ENCODE data around the gene ABITRAM.
"Not testable (repeated sequence)": the region's sequence is repeated elsewhere in the genome, so short reads cannot be mapped to it uniquely, and the experiment has no call there.

The ABITRAM gene

GRCh38 chr9:108933231-108933717 is 926 bp upstream of the ABITRAM start:
- no peak for DNase-seq

GRCh38 chr9:108933718-108934322 is 380 bp upstream of the ABITRAM start, which contains the start of gene ELP1:
Gene ELP1, minus strand, starts transcription at chr9:108934124. Its CDS starts 2,978 bp downstream, at chr9:108931146.
- peak; percentile 93 for DNase-seq

DNA sequence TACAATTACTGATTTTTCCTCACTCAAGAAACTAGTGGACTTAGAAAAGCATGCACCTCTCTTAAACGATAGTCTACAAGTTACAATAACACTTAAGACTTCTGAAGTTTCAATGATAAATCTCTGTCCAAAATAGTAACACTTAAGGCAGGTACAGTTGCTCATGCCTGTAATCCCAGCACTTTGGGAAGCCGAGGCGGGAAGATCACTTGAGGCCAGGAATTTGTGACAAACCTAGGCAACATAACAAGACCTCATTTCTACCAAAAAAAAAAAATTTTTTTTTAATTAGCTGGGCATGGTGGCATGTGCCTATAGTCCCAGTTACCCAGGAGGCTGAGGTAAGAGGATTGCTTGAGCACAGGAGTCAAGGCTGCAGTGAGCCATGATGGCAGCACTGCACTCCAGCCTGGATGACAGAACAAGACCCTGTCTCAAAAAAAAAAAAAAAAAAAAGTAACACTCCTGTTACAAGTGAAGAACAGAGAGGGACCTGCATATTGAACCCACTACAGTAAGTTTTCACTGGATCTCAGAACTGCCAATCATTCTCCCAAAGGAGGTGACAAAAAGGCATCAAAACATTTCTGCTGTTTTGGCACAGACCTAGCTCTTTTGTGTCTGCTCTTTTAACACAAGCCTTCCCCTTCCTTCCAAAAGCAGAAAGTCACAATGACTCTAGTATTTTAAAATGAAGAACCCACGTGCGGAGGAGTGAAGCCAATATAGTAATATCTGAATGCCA is 3.5 kb downstream of the ABITRAM start:
- no peak for DNase-seq

GRCh38 chr9:108939975-108940374 is 5.8 kb downstream of the ABITRAM start:
- DNase-seq: no peak

- no peak for DNase-seq
Measured at GRCh38 chr9:108950168-108950567, 16.0 kb downstream of the ABITRAM start.

DNA sequence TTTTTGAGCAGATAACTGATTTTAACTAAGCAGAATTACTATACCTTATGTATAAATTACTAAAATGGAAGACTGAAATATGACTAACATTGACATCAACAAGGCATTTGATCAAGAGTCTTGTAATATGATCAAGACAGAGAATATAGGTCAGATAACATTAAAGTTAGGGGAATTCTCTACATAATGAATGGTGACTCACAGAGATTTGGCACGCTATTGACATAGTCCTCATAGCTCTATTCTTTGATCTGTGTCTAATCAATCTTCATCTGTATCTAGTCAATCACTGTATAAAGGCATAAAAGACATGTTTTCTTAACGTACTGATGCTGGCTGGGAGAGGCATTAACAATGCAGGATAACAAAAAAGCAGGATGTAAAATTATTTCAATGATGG is 17.4 kb downstream of the ABITRAM start:
- no peak for DNase-seq

DNA sequence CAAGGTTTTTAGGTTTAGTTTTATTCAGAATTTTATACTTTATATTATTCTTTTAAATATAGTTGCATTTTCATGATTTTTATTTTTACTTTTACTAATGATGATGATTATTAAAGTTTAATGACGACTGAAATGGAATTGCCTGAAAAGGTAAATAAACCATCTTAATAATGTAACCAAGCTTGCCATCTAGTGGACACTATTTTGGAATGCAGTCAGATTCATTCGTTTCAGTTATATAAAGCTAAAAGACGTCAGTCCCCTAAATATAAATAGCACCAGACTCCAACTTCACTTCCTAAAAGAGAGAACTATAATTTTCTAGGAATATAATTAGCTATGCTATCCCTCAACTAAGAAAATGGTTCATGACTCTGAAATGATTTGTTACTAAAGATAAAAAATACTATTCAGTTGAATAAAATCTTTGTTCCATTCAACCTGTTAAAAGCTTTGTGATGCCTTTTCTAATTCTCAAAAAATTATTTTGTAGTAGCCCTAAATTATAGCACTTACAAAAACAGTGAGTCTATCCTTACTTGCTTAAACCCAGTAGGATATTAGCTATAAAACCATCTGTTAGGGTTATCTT is 19.9 kb downstream of the ABITRAM start:
- DNase-seq: no peak

- DNase-seq: no peak
Measured at GRCh38 chr9:108956022-108956630, 21.9 kb downstream of the ABITRAM start.

DNA sequence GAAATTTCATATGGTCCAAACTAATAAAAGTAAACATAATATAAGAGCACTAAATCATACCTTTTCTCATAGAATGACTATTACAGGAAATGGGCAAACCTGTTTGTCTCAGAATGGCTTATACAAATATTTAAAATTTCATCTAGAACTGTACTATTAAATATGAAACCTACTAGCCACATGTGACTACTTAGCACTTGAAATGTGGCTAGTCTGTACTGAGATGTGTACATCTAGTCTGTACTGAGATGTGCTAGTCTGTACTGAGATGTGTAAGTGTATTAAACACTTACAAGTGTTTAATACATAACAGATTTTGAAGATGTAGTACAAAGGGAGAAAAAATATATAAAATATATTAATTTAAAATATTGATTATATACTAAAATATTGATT is 22.4 kb downstream of the ABITRAM start:
- no peak for DNase-seq

GRCh38 chr9:108960331-108960730 is 26.1 kb downstream of the ABITRAM start:
- DNase-seq: no peak

- DNase-seq: no peak
Measured at GRCh38 chr9:108961151-108961550, 27.0 kb downstream of the ABITRAM start.

GRCh38 chr9:108963459-108964143 is 29.4 kb downstream of the ABITRAM start:
- no peak for DNase-seq

DNA sequence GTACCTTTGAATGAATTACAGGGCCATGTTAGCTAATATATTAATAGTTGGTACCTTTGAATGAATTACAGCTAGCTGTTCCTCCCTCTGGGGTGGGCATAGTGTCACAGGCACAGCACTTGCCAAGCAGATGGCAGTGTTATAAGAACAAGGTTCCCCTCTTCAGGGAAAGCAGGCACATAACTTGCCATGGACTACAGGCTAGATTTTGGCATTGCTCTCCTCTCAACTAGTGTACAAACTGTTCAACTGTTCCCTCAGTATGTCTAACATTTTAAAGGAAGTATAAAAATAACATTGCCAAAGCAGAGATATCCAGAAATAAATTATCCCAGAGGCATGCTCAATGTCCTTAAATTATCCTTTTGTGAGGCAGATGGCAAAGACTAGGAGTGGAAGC is 33.7 kb downstream of the ABITRAM start:
- no peak for DNase-seq

- DNase-seq: not testable (repeated sequence)
Measured at GRCh38 chr9:108971392-108971791, 37.2 kb downstream of the ABITRAM start.

- DNase-seq: no peak
Measured at GRCh38 chr9:108972186-108972585, 38.0 kb downstream of the ABITRAM start.

DNA sequence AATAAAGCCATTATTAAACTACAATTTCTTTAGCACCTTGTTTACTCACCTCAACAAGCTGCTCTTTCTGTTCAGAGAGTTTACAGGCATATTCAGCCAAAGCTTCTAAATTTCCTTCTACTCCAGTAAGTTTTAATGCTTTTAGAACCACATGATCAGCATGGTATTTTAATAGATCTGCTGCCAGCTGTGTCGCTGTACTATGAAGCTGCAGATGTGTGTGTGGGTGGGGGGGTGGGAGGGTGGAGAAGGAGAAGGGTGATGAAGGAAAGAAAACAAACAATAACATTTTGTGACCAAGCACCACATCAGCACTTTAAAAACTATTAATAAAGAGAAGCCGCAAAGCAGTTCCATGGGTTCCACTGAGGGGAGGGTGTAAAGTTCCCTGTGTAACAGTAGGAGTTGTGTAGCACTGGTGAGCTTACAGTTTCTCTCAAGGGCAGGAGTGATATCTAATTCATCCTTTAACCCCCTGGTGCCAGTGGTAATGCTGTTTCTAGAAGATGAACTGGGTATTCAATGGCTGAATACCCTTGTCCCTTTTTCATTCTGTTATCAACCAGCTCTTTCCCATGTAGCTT is 38.5 kb downstream of the ABITRAM start:
- no peak for DNase-seq

- DNase-seq: no peak
Measured at GRCh38 chr9:108973895-108974294, 39.7 kb downstream of the ABITRAM start.

DNA sequence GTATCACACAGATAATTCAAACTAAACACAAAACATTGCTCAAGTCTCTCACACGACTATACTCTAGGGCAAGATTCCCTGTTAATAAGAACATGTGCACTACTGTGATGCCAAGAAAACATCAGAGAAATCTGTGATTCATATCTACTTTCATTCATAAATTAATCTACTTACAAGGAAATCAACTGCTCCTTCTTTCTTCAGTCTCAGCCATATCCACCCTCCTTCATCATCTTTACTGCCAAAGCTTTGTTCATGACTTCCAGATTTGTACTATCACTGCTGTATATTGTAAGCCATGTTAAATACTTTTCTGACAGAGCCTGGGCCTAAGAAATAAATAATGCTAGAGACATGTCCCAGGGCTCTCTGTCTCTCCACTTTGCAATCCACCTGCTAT is 44.0 kb downstream of the ABITRAM start:
- DNase-seq: no peak

DNA sequence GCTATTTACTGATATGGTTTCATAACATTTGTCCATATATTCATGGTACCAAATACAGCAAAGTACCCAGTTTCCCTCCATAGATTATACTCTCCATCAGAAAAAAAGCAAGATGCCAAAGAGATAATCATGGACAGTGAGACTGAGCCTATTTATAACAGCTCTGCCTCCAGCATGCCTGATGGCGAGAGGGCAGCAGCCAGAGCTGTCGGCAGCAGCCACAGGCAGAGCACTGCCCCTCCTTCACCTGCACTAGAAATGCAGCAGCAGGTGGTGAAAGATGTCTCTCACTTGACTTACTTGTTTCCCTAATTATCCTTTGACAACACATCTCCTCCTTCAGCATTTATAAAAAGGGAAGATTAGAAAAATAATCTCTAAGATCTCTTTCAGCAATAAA is 46.7 kb downstream of the ABITRAM start:
- no peak for DNase-seq

GRCh38 chr9:108983885-108984284 is 49.7 kb downstream of the ABITRAM start:
- DNase-seq: no peak

Data from CD4-positive, alpha-beta T cell treated with Interleukin-15 for 1 hour (primary cell).